Stimulated activated CD8-positive, alpha-beta memory T cell treated with anti-CD3 and anti-CD28 coated beads, Interleukin-12 subunit alpha, Interleukin-12 subunit beta, amount 100 ng/mL, for 1 hour (primary cell): ENCODE results near the gene LDB2.

Experiments used
- DNase-seq: peaks from one replicate; pipeline ENCODE4 v3.0.0-alpha.2; 2020; ENCODE audit warnings: low read depth

LDB2 gene

GRCh38 chr4:16721613-16722291, 176.7 kb downstream of the LDB2 start:
- no peak for DNase-seq

GRCh38 chr4:16720761-16721160, 177.7 kb downstream of the LDB2 start:
- DNase-seq = no peak

- no peak for DNase-seq
These were observed 181.0 kb downstream of the LDB2 start for GRCh38 chr4:16717266-16717970.

- DNase-seq = no peak
These were observed 183.0 kb downstream of the LDB2 start for GRCh38 chr4:16715482-16715881.

GRCh38 chr4:16714191-16714590, 184.3 kb downstream of the LDB2 start:
- no peak for DNase-seq

- DNase-seq = no peak
These were observed 184.7 kb downstream of the LDB2 start for GRCh38 chr4:16713696-16714095.

- DNase-seq = no peak
These were observed 185.2 kb downstream of the LDB2 start for GRCh38 chr4:16713271-16713670.

GRCh38 chr4:16710198-16710597, 188.2 kb downstream of the LDB2 start:
- DNase-seq = no peak

- no peak for DNase-seq
These were observed 190.6 kb downstream of the LDB2 start for GRCh38 chr4:16707874-16708273.

- no peak for DNase-seq
These were observed 192.2 kb downstream of the LDB2 start for GRCh38 chr4:16706251-16706650.

- no peak for DNase-seq
These were observed 193.1 kb downstream of the LDB2 start for GRCh38 chr4:16705341-16705740.

GRCh38 chr4:16704489-16704888, 194.0 kb downstream of the LDB2 start:
- no peak for DNase-seq

GRCh38 chr4:16695896-16696295, 202.5 kb downstream of the LDB2 start:
- DNase-seq = no peak

- DNase-seq = no peak
These were observed 203.6 kb downstream of the LDB2 start for GRCh38 chr4:16694884-16695276.

- DNase-seq = no peak
These were observed 204.1 kb downstream of the LDB2 start for GRCh38 chr4:16694173-16694883.

GRCh38 chr4:16693641-16694040, 204.8 kb downstream of the LDB2 start:
- DNase-seq = no peak

GRCh38 chr4:16692961-16693506, 205.4 kb downstream of the LDB2 start:
- DNase-seq = no peak

GRCh38 chr4:16692524-16692923, 205.9 kb downstream of the LDB2 start:
- no peak for DNase-seq

GRCh38 chr4:16692046-16692445, 206.4 kb downstream of the LDB2 start:
- DNase-seq = no peak

- no peak for DNase-seq
These were observed 207.0 kb downstream of the LDB2 start for GRCh38 chr4:16691450-16691849.

GRCh38 chr4:16687845-16688244, 210.6 kb downstream of the LDB2 start:
- no peak for DNase-seq

- DNase-seq = no peak
These were observed 211.4 kb downstream of the LDB2 start for GRCh38 chr4:16687011-16687410.

GRCh38 chr4:16686195-16686594, 212.2 kb downstream of the LDB2 start:
- no peak for DNase-seq
